ENCODE measurements around the gene UGT1A10. TPM values are rescaled to one million over a fixed set of nuclear protein-coding genes. Genes with fewer than 3 reads are reported as not detected.
A peak's percentile ranks its signal among the peaks of the same experiment; 100 is the strongest.

UGT1A10 gene
- total and polyA plus RNA-seq, 2 of the 13 experiments (the other 11 are each of a cell fraction or from before 2014, with no cell fraction given) = not detected

GRCh38 chr2:233758849-233759248, 122.6 kb downstream of the UGT1A10 start:
- Histone ChIP-seq H3K79me2 (ENCODE audit: insufficient read depth, low read length) (no peaks in the 10 kb centered on the region), H3K36me3 (replicated peaks in 1 of 2; ENCODE audit: control insufficient read depth in 1 of 2, insufficient read depth in 2 of 2, low read length in 2 of 2) (no peaks in the 10 kb centered on the region), H3K4me2 (ENCODE audit: low read depth, low read length) (no peak overlapping the region), H3K9ac (ENCODE audit: insufficient read depth, low read depth, low read length) (no peak overlapping the region), H3K27ac (ENCODE audit: extremely low read length, insufficient read depth, low read length) (no peak overlapping the region), H3K4me1 (ENCODE audit: insufficient read depth, low read length) (peaks cover 46% of the 10 kb centered on the region), H2AFZ (ENCODE audit: low read length) (no peak overlapping the region), H3K9me3 (ENCODE audit: low read length) (no peaks in the 10 kb centered on the region), H4K20me1 (ENCODE audit: insufficient read depth, low read length) (no peaks in the 10 kb centered on the region), H3K27me3 (ENCODE audit: control insufficient read depth in 1 of 2, insufficient read depth in 2 of 2, low read length in 2 of 2) (peaks cover 5 to 73% of the 10 kb centered on the region in 2 experiments; a peak in 4 of 5 replicates), H3K4me3 (replicated peaks in 1 of 3; ENCODE audit: insufficient read depth in 1 of 3, low read depth in 2 of 3, low read length in 3 of 3) (no peak overlapping the region)
- intact Hi-C loops (cut with micrococcal nuclease; ENCODE audit: unreplicated experiment) (no loop called here), in situ Hi-C loops (cut with HindIII; ENCODE audit: extremely low pct_ligation_motif_present, low pct_unique_long_range_greater_than_20kb) (no loop called here)
- BruUV-seq (replicated peaks) = no TSS peak
- WGBS (ENCODE audit: low lambda C conversion rate) = 57% methylated on average over 2 of the region's 2 CpGs
- ATAC-seq (no peak), DNase-seq (ENCODE audit: low spot score) (no peak), FAIRE-seq (no peak)
- POLR2A ChIA-PET = no interaction called here
- CTCF ChIA-PET (ENCODE audit: low intra/inter-chr PET ratio, low total read pairs) = no interaction called here
- no peak for TF ChIP-seq TERF1 (CRISPR knock-in tag; IDR thresholded peaks at IDR 0.05)
- TF ChIP-seq MIXL1 (CRISPR knock-in tag; IDR thresholded peaks at IDR 0.05) = peak; percentile 65
- peak; percentile 76; the same call in 1 of the 2 replicates for TF ChIP-seq AHDC1 (CRISPR knock-in tag; IDR thresholded peaks at IDR 0.05; ENCODE audit: borderline replicate concordance)
- peak; percentile 7; the same call in 1 of the 2 replicates for TF ChIP-seq FOXO1 (CRISPR knock-in tag; IDR thresholded peaks at IDR 0.05)
- no peak for TF ChIP-seq ZFP62 (CRISPR knock-in tag; IDR thresholded peaks at IDR 0.05)
- no peak for TF ChIP-seq ZNF816 (CRISPR knock-in tag; IDR thresholded peaks at IDR 0.05; ENCODE audit: borderline replicate concordance)
- no peak for TF ChIP-seq ZNF556 (CRISPR knock-in tag; IDR thresholded peaks at IDR 0.05; ENCODE audit: borderline replicate concordance)
- no peak for TF ChIP-seq IRF9 (CRISPR knock-in tag; IDR thresholded peaks at IDR 0.05; ENCODE audit: borderline replicate concordance)
- TF ChIP-seq ZNF354B (CRISPR knock-in tag; IDR thresholded peaks at IDR 0.05) = no peak
- no peak for TF ChIP-seq ZNF513 (CRISPR knock-in tag; conservative IDR thresholded peaks at IDR 0.05)
- peak; percentile 50 for TF ChIP-seq PAXIP1 (CRISPR knock-in tag; conservative IDR thresholded peaks at IDR 0.05)
